HG02840 (cell line): Measurements from ENCODE around the gene MSANTD2.

Experiments
- ATAC-seq: cut with Tn5 transposase; IDR thresholded peaks from one replicate; pipeline ENCODE4 v1.9.1; 2021; ENCODE audit warnings: mild to moderate bottlenecking, moderate library complexity, moderate number of reproducible peaks; ENCODE audit not compliant: unreplicated experiment, low FRiP score

The MSANTD2 gene

DNA sequence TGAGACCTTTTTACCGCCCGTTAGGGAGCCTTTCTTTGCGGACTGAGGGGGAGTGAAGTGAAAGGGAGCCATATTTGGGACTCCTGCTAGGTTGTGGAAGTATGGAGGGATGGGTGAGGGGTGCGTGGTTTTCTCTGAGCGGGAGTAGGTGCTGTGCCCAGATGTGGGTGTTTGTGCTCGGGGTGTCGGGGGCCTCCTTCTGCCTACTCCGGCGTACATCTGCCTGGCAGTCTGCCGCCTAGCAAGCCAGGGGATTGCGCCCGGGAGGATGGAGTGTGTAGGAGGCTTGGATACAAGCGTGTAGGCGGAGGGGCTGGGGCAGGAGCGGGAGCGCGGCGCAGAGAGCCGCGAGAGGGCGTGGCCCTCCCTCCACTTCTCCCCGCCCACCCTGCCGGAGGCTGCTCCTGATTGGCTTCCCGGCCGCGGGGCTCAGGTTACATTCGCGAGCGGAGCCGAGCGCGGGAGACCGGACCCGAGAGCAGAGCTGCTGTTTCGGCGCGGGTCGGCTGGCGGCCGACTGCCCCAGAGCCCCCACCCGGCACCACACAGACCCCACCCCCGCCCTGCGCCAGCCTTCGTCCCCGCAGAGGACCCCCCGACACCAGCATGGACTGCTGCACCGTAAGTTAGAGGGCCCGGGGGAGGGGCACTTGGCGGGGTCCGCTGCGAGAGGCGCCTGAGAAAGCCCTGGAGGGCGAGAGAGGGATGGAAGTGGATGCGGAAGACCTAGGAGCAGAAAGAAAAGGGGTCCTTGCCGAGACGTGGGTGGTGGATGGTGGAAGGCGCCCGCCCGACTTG is 60.5 kb downstream of the MSANTD2 start, which contains the start of gene NRGN:
NRGN (plus strand) TSS at position 464 of the 798 bp plus-strand sequence; CDS start at position 607, 143 bp downstream.
- peak; percentile 95 for ATAC-seq

DNA sequence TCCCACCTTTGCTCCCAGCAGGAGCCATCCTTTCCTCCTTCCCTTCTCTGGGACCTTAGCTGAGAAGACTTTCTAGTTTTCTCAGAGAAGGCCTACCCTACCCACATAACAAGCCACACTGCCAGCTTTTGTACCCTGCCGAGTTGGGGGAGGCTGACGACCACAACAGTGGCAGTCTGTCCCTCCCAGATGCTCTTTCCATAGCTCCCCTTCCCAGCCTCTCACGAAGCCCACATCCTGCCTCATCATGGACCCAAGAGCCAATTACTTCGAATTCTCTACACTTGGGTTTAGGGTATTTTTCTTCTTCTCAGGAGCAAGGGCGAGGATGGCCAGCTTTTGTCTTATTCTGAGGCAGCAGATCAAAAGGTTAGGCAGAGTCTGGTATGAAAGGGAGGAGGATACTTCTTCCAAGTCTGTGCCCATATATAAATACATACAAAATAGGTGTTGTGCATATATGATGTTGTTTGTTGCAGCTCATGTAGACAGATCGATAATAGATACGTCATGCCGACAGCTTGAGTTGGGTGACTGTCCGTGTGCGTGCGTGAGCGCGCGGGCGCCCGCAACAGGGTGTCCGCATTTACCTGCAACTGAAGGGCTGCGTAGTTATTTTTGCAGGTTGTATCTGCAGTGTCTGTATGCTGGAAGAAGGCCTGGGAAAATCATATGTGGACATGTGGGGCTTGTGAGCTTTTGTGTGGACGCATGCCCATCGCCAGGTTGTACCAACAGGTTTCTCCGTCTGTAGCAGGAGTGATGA is 61.3 kb downstream of the MSANTD2 start:
- no peak for ATAC-seq

DNA sequence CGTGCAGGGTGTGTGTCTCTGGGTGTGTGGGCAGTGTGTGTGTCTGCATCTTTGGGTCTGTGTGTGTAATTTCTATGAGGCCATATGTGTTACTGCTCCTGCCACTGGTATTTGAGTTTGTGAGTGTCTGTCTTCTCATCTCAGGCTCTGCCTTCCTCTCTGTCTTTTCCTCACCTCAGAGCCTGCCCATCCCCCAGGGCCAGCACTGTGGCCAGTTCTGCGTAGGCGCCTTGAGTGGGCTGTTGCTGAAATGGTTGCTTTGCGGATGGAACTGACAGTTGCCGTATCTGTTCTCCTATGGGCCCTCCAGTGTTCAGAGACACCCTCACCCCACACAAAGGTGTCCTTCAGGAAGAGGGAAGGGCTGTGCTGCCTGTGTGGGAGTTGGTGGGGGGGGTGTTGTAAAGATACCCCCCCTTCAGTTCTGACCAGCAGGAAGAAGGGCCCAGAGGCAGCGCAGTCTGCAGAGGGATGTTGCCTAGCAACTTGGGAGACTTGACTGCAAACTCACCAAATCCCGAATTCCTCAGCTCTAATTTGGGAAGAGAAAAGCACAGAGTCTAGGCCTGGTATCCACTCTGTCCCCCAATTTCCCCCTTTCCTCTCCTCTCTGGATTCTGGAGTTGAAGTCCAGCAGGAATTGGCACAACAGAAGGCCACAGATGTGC is 62.4 kb downstream of the MSANTD2 start:
- ATAC-seq = no peak

GRCh38 chr11:124736736-124737135 is 63.5 kb downstream of the MSANTD2 start:
- no peak for ATAC-seq

GRCh38 chr11:124732230-124732629 is 68.0 kb downstream of the MSANTD2 start:
- ATAC-seq = no peak

- ATAC-seq = no peak
Measured at GRCh38 chr11:124729571-124729970, 70.6 kb downstream of the MSANTD2 start.

GRCh38 chr11:124728134-124728533 is 72.1 kb downstream of the MSANTD2 start:
- ATAC-seq = no peak

GRCh38 chr11:124727474-124727873 is 72.7 kb downstream of the MSANTD2 start:
- no peak for ATAC-seq

DNA sequence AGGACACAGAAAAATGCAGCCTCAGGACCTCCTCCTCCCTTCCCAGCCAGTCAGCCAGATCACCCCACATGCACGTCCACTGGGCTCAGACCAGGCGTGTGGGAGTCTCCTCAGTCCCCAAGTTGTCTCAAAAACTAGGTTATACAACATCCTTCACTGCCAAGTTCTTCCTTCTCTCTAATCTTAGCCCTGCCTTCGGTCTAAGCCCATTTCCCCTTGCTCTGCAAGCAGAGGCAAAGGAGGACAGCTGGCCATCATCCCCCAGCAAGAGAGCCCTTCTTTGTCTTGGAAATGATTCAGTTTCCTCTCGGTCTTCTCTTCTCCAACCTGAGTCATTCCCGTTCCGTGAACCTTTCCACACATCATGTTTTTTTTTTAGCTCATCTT is 74.5 kb downstream of the MSANTD2 start:
- peak; percentile 17 for ATAC-seq

GRCh38 chr11:124724979-124725718 is 75.1 kb downstream of the MSANTD2 start:
- ATAC-seq = peak; percentile 81

DNA sequence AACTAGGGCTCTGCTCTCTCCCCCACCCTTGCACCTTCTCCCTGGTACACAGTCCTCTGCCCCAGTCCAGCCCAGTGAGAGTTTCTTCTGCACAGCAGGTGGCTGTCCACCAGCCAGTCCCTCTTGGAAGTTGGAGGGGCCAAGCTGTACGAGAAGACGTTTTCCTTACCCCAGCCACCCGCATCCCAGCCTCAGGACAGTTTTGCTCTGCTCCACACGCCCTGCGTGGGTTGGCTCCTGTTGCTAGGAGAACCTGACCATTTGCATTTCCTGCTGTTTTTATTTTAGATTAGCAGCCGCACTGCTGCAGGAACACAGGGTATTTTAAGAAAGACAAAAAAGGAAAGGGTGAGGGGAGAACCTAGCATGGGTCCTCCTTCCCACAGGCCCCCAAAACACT is 78.0 kb downstream of the MSANTD2 start:
- ATAC-seq = no peak

DNA sequence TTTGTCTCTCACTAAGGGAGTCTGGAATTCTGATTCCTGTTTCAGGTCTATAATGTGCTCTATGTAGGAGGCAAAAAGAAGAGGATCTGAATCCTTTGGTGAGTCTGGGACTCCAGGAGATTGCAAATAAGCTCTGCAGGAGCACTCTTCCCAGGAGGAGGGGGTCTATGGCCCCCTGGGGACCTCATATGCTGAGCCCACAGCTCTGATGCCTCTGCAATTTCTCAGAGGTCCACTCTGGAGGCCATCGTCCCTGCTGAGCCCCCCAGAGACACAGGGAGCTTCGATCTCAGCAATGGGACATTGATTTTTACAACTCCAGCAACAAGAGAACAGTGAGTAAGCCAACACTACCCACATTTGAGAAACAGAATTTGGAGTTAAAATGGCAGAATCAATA is 80.7 kb downstream of the MSANTD2 start:
- no peak for ATAC-seq

DNA sequence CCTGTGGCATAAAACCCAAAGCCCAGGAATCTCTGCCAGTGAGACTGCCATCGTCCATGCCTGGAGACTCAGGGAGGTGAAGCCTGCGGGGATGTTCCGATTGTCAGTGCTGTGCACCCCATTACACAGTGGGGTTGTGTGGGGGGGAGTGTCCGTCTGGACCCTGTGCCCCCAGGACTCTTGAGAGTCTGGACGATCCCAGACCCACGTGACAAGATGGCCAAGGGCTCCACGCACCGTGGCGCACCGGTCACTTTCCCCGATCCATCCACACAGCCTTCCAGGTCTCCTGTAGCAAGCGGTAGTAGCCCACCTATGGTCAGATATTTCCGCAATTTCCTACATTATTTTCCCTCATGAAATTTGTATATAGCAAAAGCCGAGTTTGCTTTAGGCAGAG is 81.4 kb downstream of the MSANTD2 start:
- no peak for ATAC-seq

GRCh38 chr11:124717786-124718651 is 82.2 kb downstream of the MSANTD2 start:
- no peak for ATAC-seq

DNA sequence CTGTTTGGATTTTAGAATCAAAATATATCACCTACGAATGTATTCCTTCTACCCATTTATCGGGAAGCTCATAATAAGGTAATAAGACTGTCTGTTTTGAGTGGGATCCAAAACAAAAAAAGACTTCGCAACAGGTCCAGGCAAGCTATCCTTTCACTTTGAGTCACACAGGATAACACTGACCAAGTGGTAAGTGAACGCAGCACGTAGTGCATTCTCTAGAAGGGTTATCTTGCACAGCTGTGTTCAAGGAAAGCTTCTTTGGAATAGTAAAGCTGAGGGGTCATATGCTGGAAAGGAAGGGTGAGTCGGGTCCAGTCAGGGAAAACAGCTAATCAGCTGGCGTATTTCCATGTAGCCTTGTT is 82.8 kb downstream of the MSANTD2 start:
- no peak for ATAC-seq

GRCh38 chr11:124716591-124716990 is 83.6 kb downstream of the MSANTD2 start:
- no peak for ATAC-seq
